Anterior cingulate cortex (tissue), 58 donors: ENCODE measurements around the gene CPLX4.

Experiments used
- DNase-seq, 58 donors: peaks; one replicate each; lab custom pipeline; 2025; lab: John Stamatoyannopoulos, UW

Gene CPLX4

DNA sequence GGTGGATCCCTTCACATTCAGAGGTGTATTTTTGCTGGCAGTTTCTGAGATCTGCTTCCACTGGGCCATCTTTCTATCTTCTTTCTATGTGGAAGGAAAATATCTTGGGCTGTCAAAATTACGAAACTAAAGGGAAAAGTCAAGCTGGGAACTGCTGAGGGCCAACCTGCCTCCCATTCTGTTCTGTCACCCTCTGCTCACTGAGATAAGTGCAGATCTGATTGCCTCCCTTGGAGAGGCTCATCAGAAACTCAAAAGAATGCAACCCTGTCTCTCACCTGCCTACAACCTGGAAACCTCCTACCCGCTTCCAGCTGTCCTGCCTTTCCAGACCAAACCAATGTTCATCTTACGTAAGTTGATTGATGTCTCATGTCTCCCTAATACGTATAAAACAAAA lies 71.7 kb downstream of the CPLX4 start:
- DNase-seq, result no peak
